ENCODE data around the gene SNAP23.

SNAP23 gene

DNA sequence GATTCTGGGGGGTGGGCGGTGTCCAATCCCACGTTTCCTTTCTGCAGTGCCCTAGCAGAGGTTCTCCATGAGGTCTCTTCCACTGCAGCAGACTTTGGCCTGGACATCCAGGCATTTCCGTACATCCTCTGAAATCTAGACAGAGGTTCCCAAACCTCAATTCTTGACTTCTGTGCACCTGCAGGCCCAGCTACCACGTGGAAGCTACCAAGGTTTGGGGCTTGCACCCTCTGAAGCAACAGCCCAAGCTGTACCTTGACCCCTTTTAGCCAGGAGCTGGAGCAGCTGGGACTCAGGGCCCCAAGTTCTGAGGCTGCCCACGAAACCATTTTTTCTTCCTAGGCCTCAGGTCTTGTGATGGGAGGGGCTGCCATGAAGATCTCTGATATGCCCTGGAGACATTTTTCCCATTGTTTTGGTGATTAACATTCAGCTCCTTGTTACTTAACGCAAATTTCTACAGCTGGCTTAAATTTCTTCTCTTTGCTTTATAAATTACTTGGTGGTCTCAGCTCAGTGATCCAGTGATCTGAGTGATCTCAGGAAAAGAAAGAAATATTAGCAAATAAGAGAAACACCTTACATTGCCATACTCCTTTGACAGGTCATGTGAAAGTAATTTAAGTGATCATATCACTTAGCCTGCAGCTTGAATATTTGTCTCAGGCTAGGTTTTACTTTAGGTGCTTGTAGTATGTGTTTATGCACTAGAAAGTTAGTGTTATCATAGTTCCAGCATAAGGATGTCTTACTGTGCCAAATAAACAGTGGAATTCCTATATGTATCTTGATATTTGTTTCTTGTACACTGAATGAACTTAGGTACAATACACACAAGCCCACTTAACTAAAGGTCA, 3.0 kb downstream of the SNAP23 start:
- TF ChIP-seq, protein P1, sequence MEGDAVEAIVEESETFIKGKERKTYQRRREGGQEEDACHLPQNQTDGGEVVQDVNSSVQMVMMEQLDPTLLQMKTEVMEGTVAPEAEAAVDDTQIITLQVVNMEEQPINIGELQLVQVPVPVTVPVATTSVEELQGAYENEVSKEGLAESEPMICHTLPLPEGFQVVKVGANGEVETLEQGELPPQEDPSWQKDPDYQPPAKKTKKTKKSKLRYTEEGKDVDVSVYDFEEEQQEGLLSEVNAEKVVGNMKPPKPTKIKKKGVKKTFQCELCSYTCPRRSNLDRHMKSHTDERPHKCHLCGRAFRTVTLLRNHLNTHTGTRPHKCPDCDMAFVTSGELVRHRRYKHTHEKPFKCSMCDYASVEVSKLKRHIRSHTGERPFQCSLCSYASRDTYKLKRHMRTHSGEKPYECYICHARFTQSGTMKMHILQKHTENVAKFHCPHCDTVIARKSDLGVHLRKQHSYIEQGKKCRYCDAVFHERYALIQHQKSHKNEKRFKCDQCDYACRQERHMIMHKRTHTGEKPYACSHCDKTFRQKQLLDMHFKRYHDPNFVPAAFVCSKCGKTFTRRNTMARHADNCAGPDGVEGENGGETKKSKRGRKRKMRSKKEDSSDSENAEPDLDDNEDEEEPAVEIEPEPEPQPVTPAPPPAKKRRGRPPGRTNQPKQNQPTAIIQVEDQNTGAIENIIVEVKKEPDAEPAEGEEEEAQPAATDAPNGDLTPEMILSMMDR (IDR thresholded peaks at IDR 0.05; ENCODE audit: insufficient read depth, missing control alignments) = no peak
- FAIRE-seq = no peak
- no peak for DNase-seq (ENCODE audit: insufficient read length, low spot score)

DNA sequence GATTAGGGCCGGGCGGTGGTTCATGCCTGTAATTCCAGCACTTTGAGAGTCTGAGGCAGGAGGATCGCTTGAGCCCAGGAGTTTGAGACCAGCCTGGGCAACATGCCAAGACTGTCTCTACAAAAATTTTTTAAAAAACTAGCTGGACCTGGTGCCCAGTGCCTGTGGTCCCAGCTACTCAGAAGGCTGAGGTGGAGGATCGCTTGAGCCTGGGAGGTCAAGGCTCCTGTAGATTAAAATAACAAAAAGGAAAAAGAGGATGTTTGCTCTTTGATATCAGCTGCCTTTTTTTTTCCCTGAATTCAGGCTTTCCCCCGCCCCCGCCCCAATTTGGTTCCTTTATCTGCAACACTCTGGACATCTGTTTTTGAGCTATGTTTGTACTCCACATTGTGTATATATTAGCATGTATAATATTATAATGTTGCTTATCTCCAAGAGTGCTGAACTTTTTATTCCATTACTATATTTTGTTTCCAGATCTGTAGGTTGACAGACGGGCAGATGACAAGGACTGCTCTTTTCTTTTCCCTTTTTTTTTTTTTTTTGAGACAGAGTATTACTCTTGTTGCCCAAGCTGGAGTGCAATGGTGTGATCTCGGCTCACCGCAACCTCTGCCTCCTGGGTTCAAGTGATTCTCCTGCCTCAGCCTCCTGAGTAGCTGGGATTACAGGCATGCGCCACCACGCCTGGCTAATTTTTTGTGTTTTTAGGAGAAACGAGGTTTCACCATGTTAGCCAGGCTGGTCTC, 4.6 kb downstream of the SNAP23 start:
- DNase-seq (ENCODE audit: insufficient read length, low spot score) = no peak
- TF ChIP-seq, protein P1 (IDR thresholded peaks at IDR 0.05; ENCODE audit: insufficient read depth, missing control alignments) = no peak
- FAIRE-seq = no peak

DNA sequence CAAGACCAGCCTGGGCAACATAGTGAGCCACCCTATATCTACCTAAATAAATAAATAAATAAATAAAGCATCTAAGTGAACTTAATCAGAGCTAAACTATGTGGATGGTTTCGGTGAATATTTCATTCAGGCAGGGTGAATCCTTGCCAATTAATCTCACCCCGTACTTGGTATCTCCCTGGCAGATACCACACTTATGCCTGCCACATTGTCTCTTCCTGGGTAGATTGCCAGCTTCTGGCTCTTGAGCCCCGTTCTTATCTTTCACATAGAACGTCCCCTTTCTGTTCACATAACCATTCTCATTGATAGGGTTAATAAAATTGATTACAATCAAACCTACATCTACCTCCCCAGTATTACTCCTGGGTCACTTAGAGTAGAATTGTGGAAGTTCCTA, 7.0 kb downstream of the SNAP23 start:
- TF ChIP-seq, protein P1 (IDR thresholded peaks at IDR 0.05; ENCODE audit: insufficient read depth, missing control alignments) = no peak
- DNase-seq (ENCODE audit: insufficient read length, low spot score) = no peak
- FAIRE-seq = no peak

DNA sequence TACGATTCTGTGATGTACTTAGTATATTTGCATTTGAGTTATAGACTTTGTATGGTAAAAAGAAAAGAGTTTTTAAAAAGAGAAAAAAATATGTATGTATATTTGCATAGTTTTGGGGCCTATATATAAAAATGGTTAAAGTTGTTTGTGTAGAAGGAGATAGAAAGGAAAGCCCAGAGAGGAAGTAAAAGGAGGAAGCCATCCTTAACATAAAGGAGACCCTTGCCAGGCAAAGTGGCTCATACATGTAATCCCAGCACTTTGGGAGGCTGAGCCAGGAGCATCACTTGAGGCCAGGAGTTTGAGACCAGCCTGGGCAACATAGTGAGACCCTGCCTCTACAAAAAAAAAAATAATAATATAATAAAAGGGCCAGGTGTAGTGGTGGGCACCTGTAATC, 8.4 kb downstream of the SNAP23 start:
- TF ChIP-seq, protein P1 (IDR thresholded peaks at IDR 0.05; ENCODE audit: insufficient read depth, missing control alignments) = no peak
- FAIRE-seq (no peak), DNase-seq (ENCODE audit: insufficient read length, low spot score) (no peak)

DNA sequence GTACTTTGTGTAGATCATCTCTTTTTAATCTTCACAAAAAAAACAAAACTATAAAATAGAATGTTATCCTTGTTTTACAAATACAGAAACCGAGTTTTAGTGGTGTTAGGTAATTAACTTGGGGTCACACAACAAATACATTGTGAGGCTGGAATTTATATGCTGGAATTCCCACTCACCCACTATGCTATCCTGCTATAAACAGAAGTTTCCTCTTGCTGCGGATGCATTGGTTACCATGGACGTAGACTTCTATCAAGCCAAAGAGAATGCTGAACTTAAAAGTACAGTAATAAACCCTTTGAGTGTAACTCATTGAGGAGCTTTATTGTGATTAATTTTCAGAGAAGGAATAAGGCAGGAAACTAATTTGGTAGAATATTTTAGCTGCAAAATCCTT, 9.2 kb downstream of the SNAP23 start:
- DNase-seq (ENCODE audit: insufficient read length, low spot score) (no peak), FAIRE-seq (no peak)
- TF ChIP-seq, protein P1 (IDR thresholded peaks at IDR 0.05; ENCODE audit: insufficient read depth, missing control alignments) = no peak

DNA sequence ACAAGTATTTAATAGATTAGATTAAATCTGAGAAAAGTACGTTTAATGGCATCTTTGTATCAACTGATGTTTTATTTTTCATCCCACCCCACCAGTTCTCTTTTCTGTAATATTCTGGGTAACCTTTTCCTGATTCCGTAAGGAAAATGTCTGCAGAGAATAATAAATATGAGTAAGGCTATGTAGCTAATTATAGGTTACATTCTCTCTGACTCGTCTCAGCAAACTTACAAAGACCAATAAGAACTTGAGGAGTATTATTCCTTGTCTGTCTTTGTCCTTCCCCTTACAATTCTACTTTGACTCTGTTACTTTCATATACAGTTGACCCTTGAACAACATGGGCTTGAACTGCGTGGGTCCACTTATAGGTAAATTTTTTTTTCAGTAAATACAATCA, 12.1 kb downstream of the SNAP23 start:
- TF ChIP-seq, protein P1 (IDR thresholded peaks at IDR 0.05; ENCODE audit: insufficient read depth, missing control alignments) = no peak
- FAIRE-seq (no peak), DNase-seq (ENCODE audit: insufficient read length, low spot score) (no peak)

DNA sequence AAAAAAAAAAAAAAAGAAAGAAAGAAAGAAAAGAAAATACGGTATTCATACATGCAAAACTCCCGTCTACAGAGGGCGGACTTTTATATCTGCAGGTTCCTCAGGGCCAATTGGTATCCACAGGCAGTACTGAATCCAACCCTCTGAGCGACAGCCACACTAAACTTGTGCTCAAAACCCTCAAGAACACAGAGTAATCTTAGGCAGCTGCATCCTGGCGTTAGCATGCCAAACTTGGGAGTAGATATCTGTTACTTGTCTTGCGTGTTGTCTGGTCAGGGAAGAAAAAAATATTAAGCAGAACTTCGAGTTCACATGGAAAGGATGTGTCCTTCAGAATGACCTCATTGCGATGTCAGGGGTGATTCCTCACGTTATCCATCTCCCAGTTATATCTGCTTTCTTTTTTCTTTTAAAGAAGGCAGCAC, 12.8 kb downstream of the SNAP23 start:
- no peak for FAIRE-seq
- no peak for DNase-seq (ENCODE audit: insufficient read length, low spot score)
- TF ChIP-seq, protein P1 (IDR thresholded peaks at IDR 0.05; ENCODE audit: insufficient read depth, missing control alignments) = no peak

Data from D721Med (cell line).